NB4 (cell line): Measurements from ENCODE around the gene TMEM125.

Experiments used
- DNase-seq: peaks from one replicate; pipeline ENCODE4 v3.0.0; 2010; ENCODE audit warnings: low read depth
- H3K4me3 ChIP-seq: one replicate; pipeline ENCODE4 v1.5.1; 2011; ENCODE audit warnings: mild to moderate bottlenecking, low read depth, low read length, moderate library complexity
- MYC ChIP-seq: IDR thresholded peaks from 2 replicates; pipeline ENCODE4 v1.6.1; 2011; ENCODE audit warnings: low read depth, low read length
- POLR2A ChIP-seq: IDR thresholded peaks from 2 replicates; pipeline ENCODE4 v1.6.1; 2011; ENCODE audit warnings: mild to moderate bottlenecking; ENCODE audit not compliant: insufficient read length; ENCODE audit errors: extremely low read depth
- TF ChIP-seq, protein P1 (sequence below): IDR thresholded peaks from 2 replicates; pipeline ENCODE4 v1.6.1; 2011; ENCODE audit warnings: low read depth, low read length
- TF ChIP-seq, protein P2 (sequence below): IDR thresholded peaks from one replicate; pipeline ENCODE4 v1.5.1; 2012; ENCODE audit warnings: low read depth, low read length

The TMEM125 gene

DNA sequence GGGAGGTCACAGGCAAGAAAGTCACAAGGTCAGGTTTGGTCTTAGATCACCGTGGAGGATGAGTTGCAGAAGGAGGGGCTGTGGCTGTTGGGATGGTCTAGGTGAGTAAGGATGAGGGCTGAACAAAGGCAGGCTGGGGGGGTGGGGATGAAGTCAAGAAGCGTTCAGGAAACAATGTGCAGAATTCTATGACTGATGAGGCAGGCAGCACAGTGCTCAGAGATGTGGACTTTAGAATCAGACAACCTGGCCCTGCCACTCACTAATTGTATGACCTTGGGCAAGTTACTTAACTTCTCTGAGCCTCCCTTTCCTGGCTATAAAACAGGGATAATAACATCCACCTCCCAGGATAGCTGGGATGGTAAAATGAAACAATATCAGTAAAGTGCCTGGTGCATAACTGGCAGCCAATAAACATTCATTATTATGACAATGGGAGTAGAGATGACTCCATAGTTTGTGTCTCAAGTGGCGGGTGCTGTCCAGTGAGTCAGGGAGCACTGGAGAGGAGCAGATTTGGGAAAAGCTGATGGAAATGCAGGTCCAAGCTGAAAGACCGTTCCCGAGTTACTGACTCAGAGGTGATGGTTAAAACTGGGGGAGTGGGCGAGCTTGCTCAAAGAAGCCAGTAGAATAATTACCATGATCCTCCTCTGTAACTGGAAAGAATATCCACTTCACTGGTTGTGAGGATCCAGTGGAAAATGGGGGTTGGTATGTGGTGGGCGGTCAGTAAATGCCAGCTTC, 33.1 kb downstream of the TMEM125 start:
- H3K4me3 ChIP-seq, result no peak overlapping the region
- TF ChIP-seq, protein P1, sequence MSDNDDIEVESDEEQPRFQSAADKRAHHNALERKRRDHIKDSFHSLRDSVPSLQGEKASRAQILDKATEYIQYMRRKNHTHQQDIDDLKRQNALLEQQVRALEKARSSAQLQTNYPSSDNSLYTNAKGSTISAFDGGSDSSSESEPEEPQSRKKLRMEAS, result no peak
- TF ChIP-seq, protein P2, sequence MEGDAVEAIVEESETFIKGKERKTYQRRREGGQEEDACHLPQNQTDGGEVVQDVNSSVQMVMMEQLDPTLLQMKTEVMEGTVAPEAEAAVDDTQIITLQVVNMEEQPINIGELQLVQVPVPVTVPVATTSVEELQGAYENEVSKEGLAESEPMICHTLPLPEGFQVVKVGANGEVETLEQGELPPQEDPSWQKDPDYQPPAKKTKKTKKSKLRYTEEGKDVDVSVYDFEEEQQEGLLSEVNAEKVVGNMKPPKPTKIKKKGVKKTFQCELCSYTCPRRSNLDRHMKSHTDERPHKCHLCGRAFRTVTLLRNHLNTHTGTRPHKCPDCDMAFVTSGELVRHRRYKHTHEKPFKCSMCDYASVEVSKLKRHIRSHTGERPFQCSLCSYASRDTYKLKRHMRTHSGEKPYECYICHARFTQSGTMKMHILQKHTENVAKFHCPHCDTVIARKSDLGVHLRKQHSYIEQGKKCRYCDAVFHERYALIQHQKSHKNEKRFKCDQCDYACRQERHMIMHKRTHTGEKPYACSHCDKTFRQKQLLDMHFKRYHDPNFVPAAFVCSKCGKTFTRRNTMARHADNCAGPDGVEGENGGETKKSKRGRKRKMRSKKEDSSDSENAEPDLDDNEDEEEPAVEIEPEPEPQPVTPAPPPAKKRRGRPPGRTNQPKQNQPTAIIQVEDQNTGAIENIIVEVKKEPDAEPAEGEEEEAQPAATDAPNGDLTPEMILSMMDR, result no peak
- no peak for DNase-seq

DNA sequence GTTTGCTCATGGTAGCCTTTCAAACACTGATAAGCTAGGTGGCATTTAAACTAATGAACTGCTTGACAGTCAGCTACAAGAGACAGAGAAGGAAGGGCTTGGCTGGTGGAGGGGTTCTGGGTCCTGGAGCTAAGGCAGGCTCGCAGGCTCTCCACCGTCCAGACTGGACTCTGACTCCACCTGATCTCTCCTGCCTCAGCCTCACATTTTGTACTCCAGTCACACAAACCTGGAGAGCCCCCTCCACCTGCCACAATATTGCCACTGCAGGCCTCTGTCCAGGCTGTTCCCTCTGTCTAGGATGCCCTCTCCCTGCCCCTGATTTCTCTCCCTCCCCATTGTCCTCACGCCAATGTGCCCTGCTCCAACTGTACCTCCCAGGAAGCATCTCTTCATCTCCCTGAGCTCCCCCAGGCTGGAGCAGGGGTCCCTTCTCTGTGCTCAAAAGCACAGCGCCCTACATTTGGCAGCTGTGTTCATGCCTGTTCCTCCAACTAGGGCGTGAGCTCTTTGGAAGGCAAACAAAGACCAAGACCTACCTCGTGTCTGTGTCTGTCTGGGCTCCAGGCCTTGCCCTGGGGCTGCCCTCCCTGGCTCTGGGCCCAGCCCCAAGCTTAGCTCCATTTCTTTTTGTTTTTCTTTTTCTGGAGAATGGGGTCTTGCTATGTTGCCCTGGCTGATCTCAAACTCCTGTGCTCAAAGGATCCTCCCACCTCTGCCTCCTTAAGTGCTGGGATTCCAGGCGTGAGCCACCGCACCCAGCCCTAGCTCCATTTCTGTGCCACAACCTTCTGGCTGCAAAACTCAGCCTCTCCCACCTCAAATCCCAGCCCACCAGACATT, 33.9 kb downstream of the TMEM125 start:
- DNase-seq, result no peak
- no peak for TF ChIP-seq MYC
- no peak for TF ChIP-seq POLR2A
- TF ChIP-seq, protein P1, result no peak
- TF ChIP-seq, protein P2, result no peak
- no peak overlapping the region for H3K4me3 ChIP-seq

DNA sequence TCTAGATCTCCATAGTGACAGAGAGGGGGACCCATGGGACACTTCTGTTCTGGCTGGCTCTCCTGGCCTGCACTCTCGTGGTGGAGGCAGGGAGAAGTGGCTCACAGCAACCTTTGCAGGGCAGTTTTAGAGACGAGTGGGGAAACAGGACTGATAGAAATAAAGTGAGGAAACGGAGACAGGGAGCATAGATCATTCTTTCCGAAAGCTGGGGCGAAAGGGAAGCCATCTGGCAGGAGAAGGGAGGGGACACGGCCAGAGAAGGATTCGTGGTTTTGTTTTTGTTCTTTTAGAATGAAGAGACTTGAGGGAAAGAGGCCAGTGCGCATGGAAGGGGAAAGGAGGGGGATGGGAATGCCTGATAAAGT, 34.5 kb downstream of the TMEM125 start:
- TF ChIP-seq, protein P1, result no peak
- no peak overlapping the region for H3K4me3 ChIP-seq
- DNase-seq, result no peak

DNA sequence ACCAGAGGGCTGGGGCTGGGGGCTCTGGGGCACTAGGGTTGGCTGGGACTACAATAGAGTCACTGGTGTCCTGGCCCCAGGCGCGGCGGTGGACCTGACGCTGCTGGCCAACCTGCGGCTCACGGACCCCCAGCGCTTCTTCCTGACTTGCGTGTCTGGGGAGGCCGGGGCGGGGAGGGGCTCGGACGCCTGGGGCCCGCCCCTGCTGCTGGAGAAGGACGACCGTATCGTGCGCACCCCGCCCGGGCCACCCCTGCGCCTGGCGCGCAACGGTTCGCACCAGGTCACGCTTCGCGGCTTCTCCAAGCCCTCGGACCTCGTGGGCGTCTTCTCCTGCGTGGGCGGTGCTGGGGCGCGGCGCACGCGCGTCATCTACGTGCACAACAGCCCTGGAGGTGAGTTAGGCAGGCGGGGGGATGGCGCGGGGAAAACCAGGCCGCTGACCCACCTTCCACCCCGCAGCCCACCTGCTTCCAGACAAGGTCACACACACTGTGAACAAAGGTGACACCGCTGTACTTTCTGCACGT, 35.1 kb downstream of the TMEM125 start:
- TF ChIP-seq, protein P2, result no peak
- TF ChIP-seq, protein P1, result no peak
- H3K4me3 ChIP-seq, result no peak overlapping the region
- no peak for DNase-seq

DNA sequence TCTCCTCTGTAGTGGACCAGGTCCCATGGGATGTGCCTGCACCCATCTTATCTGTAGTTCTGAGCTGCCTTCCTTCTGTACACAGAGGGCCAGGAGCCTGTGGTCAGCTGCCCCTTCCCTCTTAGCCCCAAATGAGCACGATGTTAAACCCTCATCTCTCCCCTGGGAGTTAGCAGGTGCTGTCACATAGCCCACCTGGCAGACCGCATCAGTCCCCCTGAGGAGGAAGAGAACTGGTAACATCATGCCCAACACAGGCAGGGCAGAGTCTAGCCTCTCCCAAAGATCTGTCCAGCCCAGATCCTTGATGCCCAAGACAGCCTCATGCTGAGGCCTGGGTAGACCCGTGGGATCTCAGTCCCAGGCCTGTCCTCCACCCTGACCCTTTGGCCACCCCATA, 35.7 kb downstream of the TMEM125 start:
- DNase-seq, result no peak
- H3K4me3 ChIP-seq, result no peak overlapping the region
- no peak for TF ChIP-seq MYC
- TF ChIP-seq, protein P2, result no peak
- TF ChIP-seq, protein P1, result no peak
- TF ChIP-seq POLR2A, result no peak

DNA sequence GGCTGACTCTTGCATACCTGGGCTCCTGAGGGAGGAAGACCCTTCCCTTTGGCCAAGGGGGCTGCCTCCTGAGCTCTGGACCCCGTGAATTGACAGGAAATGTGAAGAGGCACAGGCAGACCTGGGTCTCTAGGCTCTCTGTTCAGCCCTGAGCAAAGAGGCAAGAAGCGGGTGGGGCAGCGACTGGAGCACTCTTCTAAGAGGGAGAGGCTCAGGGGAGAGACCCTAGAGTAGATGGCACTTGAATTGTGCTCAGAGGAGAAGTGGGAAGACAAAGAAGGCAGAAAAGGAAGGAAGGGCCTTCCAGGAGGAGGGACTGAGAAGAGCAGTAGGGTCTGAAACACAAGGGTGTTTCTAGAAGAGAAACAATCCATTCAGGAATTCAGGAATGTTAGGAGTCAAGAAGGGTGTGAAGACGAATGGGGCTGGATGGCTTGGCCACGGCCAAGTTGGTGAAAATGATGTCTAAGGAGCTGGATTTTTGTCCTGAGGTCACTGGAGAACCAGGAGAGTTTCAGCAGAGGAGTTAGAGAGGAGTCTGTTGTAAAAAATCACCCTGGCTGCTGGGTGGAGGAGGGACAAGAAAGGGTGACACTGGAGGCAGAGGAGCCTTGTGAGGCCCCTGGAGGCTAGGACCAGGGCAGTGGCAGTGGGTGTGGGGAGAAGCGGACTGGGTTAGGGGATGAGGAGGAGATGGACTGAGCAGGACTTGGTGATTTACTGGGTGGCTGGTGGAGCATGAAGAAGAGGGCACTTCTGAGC, 36.3 kb downstream of the TMEM125 start:
- DNase-seq, result no peak
- H3K4me3 ChIP-seq, result no peak overlapping the region
- TF ChIP-seq, protein P2, result no peak
- no peak for TF ChIP-seq MYC
- no peak for TF ChIP-seq POLR2A
- TF ChIP-seq, protein P1, result no peak
